HEK293 (cell line): ENCODE results near the gene PDHX.

Experiments
- CTCF ChIP-seq: fragments of 450-650 bp; formaldehyde crosslinking; IDR thresholded peaks from 2 replicates; pipeline ENCODE4 v1.5.1; 2016; ENCODE audit warnings: missing biosample characterization, missing genetic modification characterization
- KLF8 ChIP-seq: fragments of 450-650 bp; formaldehyde crosslinking; IDR thresholded peaks from 2 replicates; pipeline ENCODE4 v1.5.1; 2016; ENCODE audit warnings: missing biosample characterization, missing genetic modification characterization
- MYNN ChIP-seq: fragments of 450-650 bp; formaldehyde crosslinking; IDR thresholded peaks from 2 replicates; pipeline ENCODE4 v1.5.1; 2016; ENCODE audit warnings: missing biosample characterization, missing genetic modification characterization, borderline replicate concordance
- PATZ1 ChIP-seq: fragments of 450-650 bp; formaldehyde crosslinking; IDR thresholded peaks from 2 replicates; pipeline ENCODE4 v1.5.1; 2016; ENCODE audit warnings: missing biosample characterization, missing genetic modification characterization
- REST ChIP-seq: fragments of 450-650 bp; formaldehyde crosslinking; IDR thresholded peaks from 2 replicates; pipeline ENCODE4 v1.5.1; 2016; ENCODE audit warnings: missing biosample characterization, missing genetic modification characterization
- ZSCAN23 ChIP-seq: fragments of 450-650 bp; formaldehyde crosslinking; IDR thresholded peaks from 2 replicates; pipeline ENCODE4 v1.5.1; 2016; ENCODE audit warnings: missing biosample characterization, missing genetic modification characterization

GRCh38 chr11:35030716-35031213 lies 114.3 kb downstream of the PDHX start:
- TF ChIP-seq CTCF (tag by site-specific recombination) (no peak), REST (no peak), ZSCAN23 (tag by site-specific recombination) (no peak), KLF8 (tag by site-specific recombination) (no peak), PATZ1 (tag by site-specific recombination) (no peak), MYNN (no peak)
